ENCODE data around the gene CLSTN2. TPM values are rescaled to one million over a fixed set of nuclear protein-coding genes. Genes with fewer than 3 reads are reported as not detected.

CLSTN2 gene
- total and polyA plus RNA-seq, 5 experiments from 2014 or later = not detected

DNA sequence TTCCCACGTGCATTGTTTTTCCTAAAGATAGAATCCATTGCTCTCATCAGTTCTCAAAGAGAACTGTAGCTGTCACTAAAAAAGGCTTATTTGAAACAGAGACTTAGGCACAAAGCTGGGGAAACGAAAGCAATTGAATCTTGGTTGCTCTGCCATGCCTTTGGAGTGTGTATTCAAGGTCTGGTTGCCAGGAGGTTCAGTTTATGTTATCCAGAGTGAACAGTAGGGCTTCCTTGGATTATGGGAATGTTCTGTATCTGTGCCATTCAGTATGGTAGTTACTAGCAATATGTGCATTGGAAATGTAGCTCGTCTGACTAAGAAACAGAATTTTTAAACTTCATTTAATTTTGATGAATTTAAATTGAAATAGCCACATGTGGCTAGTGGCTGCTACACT is 50.6 kb downstream of the CLSTN2 start:
- no peaks in the 10 kb centered on the region for H3K4me1 Mint-ChIP-seq
- H3K27ac Mint-ChIP-seq = no peak overlapping the region

GRCh38 chr3:139987908-139988307 is 52.9 kb downstream of the CLSTN2 start:
- DNase-seq (no peak), ATAC-seq (no peak)
- Mint-ChIP-seq H3K4me3 (no peak overlapping the region), H3K4me1 (no peaks in the 10 kb centered on the region), H3K36me3 (no peaks in the 10 kb centered on the region), H3K27me3 (peaks cover 5 to 25% (median 8%) of the 10 kb centered on the region in 5 donors), H3K9me3 (peaks cover 0 to 1% (median 0%) of the 10 kb centered on the region in 9 donors), H3K27ac (no peak overlapping the region)
- POLR2A ChIA-PET = interaction anchor here (0.6 kb wide), 1 partner anchor 9 kb away, joined by 4 read pairs; no protein-coding TSS in a partner anchor

More for the DNA sequence above, 50.6 kb downstream of the CLSTN2 start:
- no peak for ATAC-seq
- Mint-ChIP-seq H3K4me3 (no peak overlapping the region), H3K9me3 (peaks cover 0 to 2% (median 0%) of the 10 kb centered on the region in 9 donors), H3K36me3 (no peaks in the 10 kb centered on the region), H3K27me3 (peaks cover 5 to 19% (median 8%) of the 10 kb centered on the region in 5 donors)
- POLR2A ChIA-PET = no interaction called here
- no peak for DNase-seq

- POLR2A ChIA-PET = no interaction called here
- Mint-ChIP-seq H3K4me3 (no peak overlapping the region), H3K36me3 (no peaks in the 10 kb centered on the region), H3K4me1 (no peaks in the 10 kb centered on the region), H3K27me3 (peaks cover 5 to 28% (median 8%) of the 10 kb centered on the region in 5 donors), H3K9me3 (peaks cover 0 to 1% (median 0%) of the 10 kb centered on the region in 9 donors), H3K27ac (no peak overlapping the region)
- DNase-seq (no peak), ATAC-seq (no peak)
These were observed 53.6 kb downstream of the CLSTN2 start for GRCh38 chr3:139988472-139989156.

DNA sequence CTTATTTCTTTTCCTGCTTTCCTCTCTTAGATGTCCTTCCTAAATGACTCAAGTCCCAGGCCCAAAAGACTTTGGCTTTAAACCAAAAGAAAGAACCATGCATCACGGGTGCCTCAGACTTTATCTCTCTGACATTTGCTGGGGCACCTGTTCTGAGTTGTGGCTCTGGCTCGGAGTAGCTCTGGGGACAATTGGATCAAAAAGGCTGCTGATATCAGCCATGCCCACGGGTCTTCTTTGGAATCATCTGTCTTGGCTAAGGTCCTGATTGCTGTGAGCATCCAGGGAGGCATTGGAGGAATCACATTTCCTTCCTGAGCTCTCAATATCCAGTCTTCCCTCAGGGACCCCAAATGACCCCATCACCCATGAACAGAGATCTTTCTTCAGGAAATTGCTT is 59.9 kb downstream of the CLSTN2 start:
- POLR2A ChIA-PET = interaction anchor here (0.6 kb wide), 1 partner anchor 38 kb away, joined by 3 read pairs; no protein-coding TSS in a partner anchor
- H3K36me3 Mint-ChIP-seq = no peaks in the 10 kb centered on the region
- DNase-seq = no peak
- H3K27me3 Mint-ChIP-seq = peaks cover 2 to 19% (median 4%) of the 10 kb centered on the region in 5 donors
- no peaks in the 10 kb centered on the region for H3K4me1 Mint-ChIP-seq
- H3K9me3 Mint-ChIP-seq = peaks cover 0 to 1% (median 0%) of the 10 kb centered on the region in 9 donors
- no peak overlapping the region for H3K4me3 Mint-ChIP-seq
- no peak for ATAC-seq
- no peak overlapping the region for H3K27ac Mint-ChIP-seq

DNA sequence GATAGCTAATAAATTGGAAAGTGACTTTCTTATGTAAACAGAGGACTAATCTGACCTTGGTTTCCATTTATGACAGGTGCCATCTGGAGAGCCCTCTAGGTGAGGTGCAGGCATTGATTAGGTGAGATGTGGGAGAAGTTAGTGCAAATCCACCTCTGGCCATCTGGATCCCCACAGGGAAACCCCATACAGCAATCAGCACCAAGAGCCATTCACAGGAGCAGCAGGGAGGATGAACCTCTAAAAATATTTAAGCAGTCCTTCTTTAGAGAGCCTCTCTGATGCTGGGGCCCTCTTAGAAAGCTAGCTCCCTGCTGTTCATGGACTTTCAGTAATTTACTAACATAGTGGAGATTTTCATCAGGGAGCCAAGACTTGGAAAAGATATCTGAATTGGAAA is 69.3 kb downstream of the CLSTN2 start:
- peaks cover 3 to 24% (median 3%) of the 10 kb centered on the region in 5 donors for H3K27me3 Mint-ChIP-seq
- no peaks in the 10 kb centered on the region for H3K4me1 Mint-ChIP-seq
- H3K4me3 Mint-ChIP-seq = no peak overlapping the region
- H3K36me3 Mint-ChIP-seq = no peaks in the 10 kb centered on the region
- H3K9me3 Mint-ChIP-seq = peaks cover 0 to 4% (median 0%) of the 10 kb centered on the region in 9 donors
- POLR2A ChIA-PET = no interaction called here
- ATAC-seq = no peak
- DNase-seq = no peak
- no peak overlapping the region for H3K27ac Mint-ChIP-seq

GRCh38 chr3:140006331-140006730 is 71.3 kb downstream of the CLSTN2 start:
- Mint-ChIP-seq H3K4me3 (no peak overlapping the region), H3K4me1 (no peaks in the 10 kb centered on the region), H3K27ac (no peak overlapping the region), H3K27me3 (peaks cover 1 to 26% (median 6%) of the 10 kb centered on the region in 5 donors), H3K36me3 (no peaks in the 10 kb centered on the region), H3K9me3 (peaks cover 0 to 2% (median 0%) of the 10 kb centered on the region in 9 donors)
- ATAC-seq = no peak
- no peak for DNase-seq
- POLR2A ChIA-PET = no interaction called here

DNA sequence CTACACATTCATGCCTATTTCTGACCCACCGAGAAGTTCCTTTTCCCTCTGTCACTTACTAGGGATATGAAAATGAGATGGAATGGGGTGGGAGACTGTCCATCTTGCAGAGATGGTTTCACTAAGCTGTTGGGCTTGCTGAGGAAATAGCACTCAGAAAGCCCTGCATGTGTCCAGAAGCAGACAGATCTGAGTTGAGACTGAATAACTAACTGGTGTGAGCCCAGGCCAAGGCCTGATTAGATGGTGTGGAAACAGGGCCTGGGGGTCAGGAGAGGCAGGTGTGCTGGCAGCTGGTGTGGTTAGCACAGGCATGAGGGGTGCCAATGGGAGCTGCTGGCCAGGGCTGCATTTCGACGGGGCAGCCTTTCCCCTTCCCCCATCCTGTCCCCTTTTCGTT is 72.1 kb downstream of the CLSTN2 start:
- POLR2A ChIA-PET = no interaction called here
- DNase-seq (no peak), ATAC-seq (no peak)
- no peaks in the 10 kb centered on the region for H3K36me3 Mint-ChIP-seq
- peaks cover 0 to 2% (median 0%) of the 10 kb centered on the region in 9 donors for H3K9me3 Mint-ChIP-seq
- no peaks in the 10 kb centered on the region for H3K4me1 Mint-ChIP-seq
- H3K27me3 Mint-ChIP-seq = peaks cover 1 to 30% (median 9%) of the 10 kb centered on the region in 5 donors
- no peak overlapping the region for H3K4me3 Mint-ChIP-seq
- H3K27ac Mint-ChIP-seq = no peak overlapping the region

- peaks cover 1 to 30% (median 9%) of the 10 kb centered on the region in 5 donors for H3K27me3 Mint-ChIP-seq
- ATAC-seq (no peak), DNase-seq (no peak)
- H3K36me3 Mint-ChIP-seq = no peaks in the 10 kb centered on the region
- H3K4me1 Mint-ChIP-seq = no peaks in the 10 kb centered on the region
- POLR2A ChIA-PET = no interaction called here
- no peaks in the 10 kb centered on the region for H3K9me3 Mint-ChIP-seq
- H3K4me3 Mint-ChIP-seq = no peak overlapping the region
- no peak overlapping the region for H3K27ac Mint-ChIP-seq
These were observed 73.2 kb downstream of the CLSTN2 start for GRCh38 chr3:140007911-140008869.

GRCh38 chr3:140010391-140010790 is 75.4 kb downstream of the CLSTN2 start:
- no peaks in the 10 kb centered on the region for H3K36me3 Mint-ChIP-seq
- no peaks in the 10 kb centered on the region for H3K9me3 Mint-ChIP-seq
- DNase-seq (no peak), ATAC-seq (no peak)
- H3K27ac Mint-ChIP-seq = no peak overlapping the region
- H3K27me3 Mint-ChIP-seq = peaks cover 0 to 28% (median 9%) of the 10 kb centered on the region in 5 donors
- POLR2A ChIA-PET = no interaction called here
- H3K4me3 Mint-ChIP-seq = no peak overlapping the region
- H3K4me1 Mint-ChIP-seq = no peaks in the 10 kb centered on the region

DNA sequence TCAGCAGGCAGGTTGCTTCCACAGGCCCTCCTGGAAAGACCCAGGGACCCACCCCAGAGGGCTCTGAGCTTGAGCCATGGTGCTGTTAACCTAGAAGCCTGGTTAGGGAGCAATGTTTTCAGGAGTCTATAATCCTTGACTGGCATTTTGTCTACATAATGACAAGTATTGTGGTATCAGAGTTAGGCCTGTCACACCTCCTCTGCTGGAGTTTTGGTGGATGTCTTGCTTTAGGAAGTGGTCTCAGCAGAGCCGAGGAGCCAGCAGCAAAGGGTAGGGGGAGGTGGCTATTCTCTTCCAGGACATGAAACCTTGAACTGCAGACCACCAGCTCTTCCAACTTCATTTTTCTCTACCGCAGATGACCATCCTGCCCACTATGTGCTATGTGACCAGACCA is 76.1 kb downstream of the CLSTN2 start:
- peaks cover 0 to 28% (median 9%) of the 10 kb centered on the region in 5 donors for H3K27me3 Mint-ChIP-seq
- H3K4me1 Mint-ChIP-seq = no peaks in the 10 kb centered on the region
- no peak for ATAC-seq
- H3K36me3 Mint-ChIP-seq = no peaks in the 10 kb centered on the region
- POLR2A ChIA-PET = no interaction called here
- H3K27ac Mint-ChIP-seq = no peak overlapping the region
- no peak overlapping the region for H3K4me3 Mint-ChIP-seq
- no peak for DNase-seq
- H3K9me3 Mint-ChIP-seq = no peaks in the 10 kb centered on the region

DNA sequence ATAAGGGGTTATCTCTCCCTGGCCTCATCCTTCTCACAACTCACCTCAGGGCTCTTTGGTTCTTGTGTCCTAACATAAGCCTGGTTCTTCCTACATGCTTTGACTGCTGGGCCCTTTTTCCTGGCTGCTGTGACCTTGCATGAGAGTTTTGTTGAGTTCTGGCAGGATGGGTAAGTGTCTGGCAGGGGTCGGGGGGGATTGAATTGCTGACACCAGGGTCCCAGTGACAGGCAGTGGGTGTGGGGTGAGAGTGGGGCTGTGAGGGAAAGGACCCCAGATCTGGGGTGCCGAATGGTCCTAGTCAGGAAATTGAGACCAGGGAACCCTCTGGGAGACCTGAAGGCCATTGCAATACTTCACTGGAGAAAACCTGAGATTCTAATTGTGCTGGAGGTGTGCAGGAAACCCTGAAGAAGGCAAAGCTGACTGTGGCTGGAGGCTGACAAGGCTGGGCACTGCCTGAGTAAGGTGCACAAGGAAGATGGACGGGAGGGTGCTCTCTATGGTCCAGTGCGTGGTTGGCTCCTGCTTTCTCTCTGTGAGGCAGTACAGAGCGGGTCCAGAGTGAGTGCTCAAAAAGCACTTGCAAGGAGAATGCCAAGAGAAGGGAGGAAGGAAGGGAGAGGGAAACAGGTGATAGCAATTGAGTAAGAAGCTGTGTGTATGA is 76.8 kb downstream of the CLSTN2 start:
- ATAC-seq = no peak
- Mint-ChIP-seq H3K27ac (no peak overlapping the region), H3K4me1 (no peaks in the 10 kb centered on the region), H3K4me3 (no peak overlapping the region), H3K36me3 (no peaks in the 10 kb centered on the region), H3K9me3 (no peaks in the 10 kb centered on the region), H3K27me3 (peaks cover 0 to 24% (median 6%) of the 10 kb centered on the region in 5 donors)
- DNase-seq = no peak
- POLR2A ChIA-PET = no interaction called here

DNA sequence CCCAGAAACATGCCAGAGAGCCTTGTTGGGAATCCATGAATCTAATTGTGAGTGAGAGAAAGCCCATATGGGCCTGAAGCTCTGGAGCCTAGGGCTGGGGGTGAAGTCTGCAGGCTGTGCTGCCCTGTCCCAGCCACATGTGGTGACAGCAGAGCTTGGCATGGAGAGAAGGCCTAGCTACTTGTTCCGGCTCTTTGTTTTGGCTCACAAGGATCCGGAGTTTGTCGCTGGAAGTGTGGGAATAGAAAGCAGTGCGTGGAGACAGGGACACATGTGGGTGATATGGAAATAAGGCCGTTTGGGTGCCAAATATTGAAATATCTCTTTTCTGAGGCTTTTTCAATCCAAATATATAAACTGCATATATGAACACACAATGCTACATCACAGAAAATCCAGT is 78.2 kb downstream of the CLSTN2 start:
- no peaks in the 10 kb centered on the region for H3K36me3 Mint-ChIP-seq
- H3K9me3 Mint-ChIP-seq = no peaks in the 10 kb centered on the region
- peaks cover 0 to 11% (median 6%) of the 10 kb centered on the region in 5 donors for H3K27me3 Mint-ChIP-seq
- no peak for DNase-seq
- no peaks in the 10 kb centered on the region for H3K4me1 Mint-ChIP-seq
- no peak overlapping the region for H3K4me3 Mint-ChIP-seq
- POLR2A ChIA-PET = no interaction called here
- H3K27ac Mint-ChIP-seq = no peak overlapping the region
- ATAC-seq = no peak
